Measurements from ENCODE around the gene CELA3A.
"Not testable (repeated sequence)": the region's sequence is repeated elsewhere in the genome, so short reads cannot be mapped to it uniquely, and the experiment has no call there.

DNA sequence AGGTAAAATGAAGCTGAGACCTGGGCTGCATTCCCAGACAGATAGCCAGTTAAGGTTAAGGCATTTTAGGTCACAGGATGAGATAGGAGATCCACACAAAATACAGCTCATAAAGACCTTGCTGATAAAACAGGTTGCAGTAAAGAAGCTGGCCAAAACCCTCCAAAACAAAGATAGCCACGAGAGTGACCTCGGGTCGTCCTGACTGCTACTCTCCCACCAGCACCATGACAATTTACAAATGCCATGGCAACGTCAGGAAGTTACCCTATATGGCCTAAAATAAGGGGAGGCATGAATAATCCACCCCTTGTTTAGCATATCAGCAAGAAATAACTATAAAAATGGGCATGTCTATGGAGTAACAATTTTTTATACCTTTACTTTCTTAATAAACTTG lies 30.9 kb upstream of the CELA3A start:
- TF ChIP-seq, protein P1, sequence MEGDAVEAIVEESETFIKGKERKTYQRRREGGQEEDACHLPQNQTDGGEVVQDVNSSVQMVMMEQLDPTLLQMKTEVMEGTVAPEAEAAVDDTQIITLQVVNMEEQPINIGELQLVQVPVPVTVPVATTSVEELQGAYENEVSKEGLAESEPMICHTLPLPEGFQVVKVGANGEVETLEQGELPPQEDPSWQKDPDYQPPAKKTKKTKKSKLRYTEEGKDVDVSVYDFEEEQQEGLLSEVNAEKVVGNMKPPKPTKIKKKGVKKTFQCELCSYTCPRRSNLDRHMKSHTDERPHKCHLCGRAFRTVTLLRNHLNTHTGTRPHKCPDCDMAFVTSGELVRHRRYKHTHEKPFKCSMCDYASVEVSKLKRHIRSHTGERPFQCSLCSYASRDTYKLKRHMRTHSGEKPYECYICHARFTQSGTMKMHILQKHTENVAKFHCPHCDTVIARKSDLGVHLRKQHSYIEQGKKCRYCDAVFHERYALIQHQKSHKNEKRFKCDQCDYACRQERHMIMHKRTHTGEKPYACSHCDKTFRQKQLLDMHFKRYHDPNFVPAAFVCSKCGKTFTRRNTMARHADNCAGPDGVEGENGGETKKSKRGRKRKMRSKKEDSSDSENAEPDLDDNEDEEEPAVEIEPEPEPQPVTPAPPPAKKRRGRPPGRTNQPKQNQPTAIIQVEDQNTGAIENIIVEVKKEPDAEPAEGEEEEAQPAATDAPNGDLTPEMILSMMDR (IDR thresholded peaks at IDR 0.05): not testable (repeated sequence)
- not testable (repeated sequence) for TF ChIP-seq POLR2A (IDR thresholded peaks at IDR 0.05)

Data from adrenal gland (tissue), 5 donors.